AG09319 (cell line): ENCODE data around the gene ELMO1.

Experiments used
- DNase-seq: peaks from one replicate; pipeline ENCODE4 v3.0.0-alpha.2; 2010; ENCODE audit warnings: low read depth; ENCODE audit errors: extremely low read depth
- TF ChIP-seq, protein P1 (sequence below): IDR thresholded peaks from 2 replicates; pipeline ENCODE4 v1.5.1; 2011; ENCODE audit warnings: low read depth, mild to moderate bottlenecking, inconsistent platforms, low read length, moderate library complexity

The ELMO1 gene

GRCh38 chr7:37013771-37014170, 434.9 kb downstream of the ELMO1 start:
- no peak for DNase-seq
- TF ChIP-seq, protein P1, sequence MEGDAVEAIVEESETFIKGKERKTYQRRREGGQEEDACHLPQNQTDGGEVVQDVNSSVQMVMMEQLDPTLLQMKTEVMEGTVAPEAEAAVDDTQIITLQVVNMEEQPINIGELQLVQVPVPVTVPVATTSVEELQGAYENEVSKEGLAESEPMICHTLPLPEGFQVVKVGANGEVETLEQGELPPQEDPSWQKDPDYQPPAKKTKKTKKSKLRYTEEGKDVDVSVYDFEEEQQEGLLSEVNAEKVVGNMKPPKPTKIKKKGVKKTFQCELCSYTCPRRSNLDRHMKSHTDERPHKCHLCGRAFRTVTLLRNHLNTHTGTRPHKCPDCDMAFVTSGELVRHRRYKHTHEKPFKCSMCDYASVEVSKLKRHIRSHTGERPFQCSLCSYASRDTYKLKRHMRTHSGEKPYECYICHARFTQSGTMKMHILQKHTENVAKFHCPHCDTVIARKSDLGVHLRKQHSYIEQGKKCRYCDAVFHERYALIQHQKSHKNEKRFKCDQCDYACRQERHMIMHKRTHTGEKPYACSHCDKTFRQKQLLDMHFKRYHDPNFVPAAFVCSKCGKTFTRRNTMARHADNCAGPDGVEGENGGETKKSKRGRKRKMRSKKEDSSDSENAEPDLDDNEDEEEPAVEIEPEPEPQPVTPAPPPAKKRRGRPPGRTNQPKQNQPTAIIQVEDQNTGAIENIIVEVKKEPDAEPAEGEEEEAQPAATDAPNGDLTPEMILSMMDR = no peak

DNA sequence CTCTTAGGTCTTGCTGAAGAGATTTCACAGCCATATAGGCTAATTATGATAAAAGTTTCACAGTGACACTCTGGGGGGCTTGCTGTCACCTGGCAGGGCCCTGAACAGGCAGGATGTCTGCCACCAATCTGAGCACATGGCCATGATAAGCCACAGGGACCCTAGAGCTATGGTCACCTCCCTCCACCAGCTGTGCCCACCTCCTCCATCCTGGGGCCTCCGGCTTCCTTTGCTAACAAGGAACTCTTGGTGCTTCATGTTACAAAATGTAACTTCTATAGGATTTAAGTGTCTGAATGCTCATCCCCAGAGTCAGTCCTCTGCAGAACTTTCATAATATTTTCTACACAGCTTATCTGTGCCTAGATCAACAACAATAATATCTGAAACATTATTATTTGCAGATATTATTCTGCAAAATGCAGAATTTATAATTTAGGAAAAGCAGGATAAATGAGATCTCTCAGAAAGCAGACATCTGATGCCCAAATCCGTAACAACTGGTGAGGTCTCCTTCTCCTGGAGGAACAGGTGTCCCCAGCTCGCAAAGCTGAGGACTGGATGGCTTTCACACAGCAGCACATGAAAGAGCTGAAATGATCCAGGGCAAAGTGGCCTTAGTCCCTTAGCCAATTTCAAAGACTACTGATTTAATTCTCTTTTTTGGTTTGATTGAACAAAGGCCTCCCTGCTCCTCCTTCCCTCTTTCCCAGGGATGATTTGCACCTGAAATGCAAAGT, 437.3 kb downstream of the ELMO1 start:
- TF ChIP-seq, protein P1 = no peak
- no peak for DNase-seq

- no peak for DNase-seq
- TF ChIP-seq, protein P1 = no peak
Observed at GRCh38 chr7:37009125-37009675, 439.5 kb downstream of the ELMO1 start.

- DNase-seq = no peak
- TF ChIP-seq, protein P1 = no peak
Observed at GRCh38 chr7:37007691-37008090, 441.0 kb downstream of the ELMO1 start.

DNA sequence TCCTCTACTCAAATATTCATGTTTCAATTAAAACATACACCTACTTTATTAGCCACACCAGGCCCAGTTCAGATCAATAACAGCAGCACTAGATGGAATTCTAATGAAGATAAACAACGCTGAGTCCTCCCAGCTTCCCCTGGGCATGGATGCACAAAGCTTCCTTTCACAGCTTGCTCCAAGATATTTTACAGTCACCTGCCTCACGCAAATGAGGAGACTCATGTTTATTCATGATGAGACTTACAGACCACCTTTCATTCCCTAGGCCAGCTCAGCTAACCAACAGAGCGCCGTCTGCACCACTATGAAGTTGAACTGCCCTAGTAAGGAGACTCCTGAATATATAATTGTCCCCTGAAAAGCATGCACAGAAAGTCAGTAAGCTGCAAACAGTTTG, 441.4 kb downstream of the ELMO1 start:
- TF ChIP-seq, protein P1 = no peak
- DNase-seq = no peak

DNA sequence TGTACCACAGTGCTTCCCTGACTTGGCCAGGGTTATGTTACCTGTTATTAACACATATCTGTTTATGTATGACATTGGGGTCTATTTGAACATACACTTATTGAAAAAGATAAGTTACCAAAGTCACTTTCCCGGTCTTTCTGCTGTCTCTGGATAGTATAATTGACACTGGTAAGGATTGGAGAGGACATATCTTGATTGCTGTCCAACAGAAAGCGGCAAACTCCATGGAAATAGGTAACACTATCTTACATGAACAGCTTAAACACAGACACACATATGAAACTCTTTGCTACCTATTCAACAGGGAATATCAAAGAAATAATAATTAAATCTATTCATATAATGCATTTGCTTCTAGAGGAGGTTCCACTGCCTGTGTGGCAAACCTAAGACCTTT, 441.9 kb downstream of the ELMO1 start:
- TF ChIP-seq, protein P1 = no peak
- no peak for DNase-seq

DNA sequence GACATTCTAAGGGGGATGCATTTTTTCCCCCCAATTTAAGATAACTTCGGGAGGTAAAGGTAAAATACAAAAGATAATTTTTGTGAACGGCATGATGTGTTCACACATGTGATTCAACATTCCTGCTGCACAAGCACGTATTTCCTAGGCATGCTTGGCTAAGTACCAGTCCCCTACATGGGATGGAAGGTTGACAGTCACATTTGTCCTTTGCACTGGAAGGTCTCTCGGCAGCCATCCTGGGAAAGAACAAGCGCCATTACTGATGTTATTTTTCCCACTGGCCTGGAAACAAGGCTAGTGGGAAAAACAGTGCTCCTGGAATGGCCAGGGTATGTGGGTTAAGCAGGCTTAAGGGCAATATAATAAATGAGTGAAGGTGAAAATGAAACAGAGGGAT, 448.2 kb downstream of the ELMO1 start:
- TF ChIP-seq, protein P1 = no peak
- no peak for DNase-seq
